Mesothelial cell of epicardium (in vitro differentiated cells): Measurements from ENCODE around the gene ACP3. TPM values are rescaled to one million over a fixed set of nuclear protein-coding genes. Genes with fewer than 3 reads are reported as not detected.
A peak's percentile ranks its signal among the peaks of the same experiment; 100 is the strongest.
"Not testable (repeated sequence)": the region's sequence is repeated elsewhere in the genome, so short reads cannot be mapped to it uniquely, and the experiment has no call there.

Experiments
- DNase-seq, 2 experiments: peaks; one replicate each; pipeline ENCODE4 v3.0.0; 2021; ENCODE audit warnings: low spot score in 2 of 2; ENCODE audit not compliant: unreplicated experiment in 2 of 2
- H3K27ac Mint-ChIP-seq: 2 replicates; pipeline ENCODE4 v1.8.0; 2021; ENCODE audit warnings: mixed read lengths
- H3K27me3 Mint-ChIP-seq: 2 replicates; pipeline ENCODE4 v1.8.0; 2021; ENCODE audit warnings: low read depth, mixed read lengths
- H3K36me3 Mint-ChIP-seq: 2 replicates; pipeline ENCODE4 v1.8.0; 2021; ENCODE audit warnings: mixed read lengths
- H3K4me1 Mint-ChIP-seq: 2 replicates; pipeline ENCODE4 v1.8.0; 2021; ENCODE audit warnings: mixed read lengths
- H3K4me3 Mint-ChIP-seq: 2 replicates; pipeline ENCODE4 v1.8.0; 2021; ENCODE audit warnings: mild to moderate bottlenecking, moderate library complexity, mixed read lengths
- H3K9me3 Mint-ChIP-seq: 2 replicates; pipeline ENCODE4 v1.8.0; 2021; ENCODE audit warnings: mixed read lengths
- total RNA-seq: library from RNA; stranded (reverse); gene quantifications from 3 replicates; pipeline ENCODE4 v1.2.1, GENCODE V29; 2021
- TF ChIP-seq, protein P1 (sequence below): fragments of 200-600 bp; sonication (generic); IDR thresholded peaks from one replicate; pipeline ENCODE4 v1.5.0; 2021; ENCODE audit warnings: antibody characterized with exemption; ENCODE audit not compliant: unreplicated experiment

Gene ACP3
- total RNA-seq, 1 donor from 2014 or later = 25.5 TPM

GRCh38 chr3:132368962-132369361 is 51.8 kb downstream of the ACP3 start:
- Mint-ChIP-seq H3K9me3 (no peaks in the 10 kb centered on the region), H3K36me3 (peaks cover 12% of the 10 kb centered on the region), H3K4me1 (no peaks in the 10 kb centered on the region), H3K27ac (no peak overlapping the region), H3K4me3 (no peak overlapping the region), H3K27me3 (no peaks in the 10 kb centered on the region)
- TF ChIP-seq, protein P1, sequence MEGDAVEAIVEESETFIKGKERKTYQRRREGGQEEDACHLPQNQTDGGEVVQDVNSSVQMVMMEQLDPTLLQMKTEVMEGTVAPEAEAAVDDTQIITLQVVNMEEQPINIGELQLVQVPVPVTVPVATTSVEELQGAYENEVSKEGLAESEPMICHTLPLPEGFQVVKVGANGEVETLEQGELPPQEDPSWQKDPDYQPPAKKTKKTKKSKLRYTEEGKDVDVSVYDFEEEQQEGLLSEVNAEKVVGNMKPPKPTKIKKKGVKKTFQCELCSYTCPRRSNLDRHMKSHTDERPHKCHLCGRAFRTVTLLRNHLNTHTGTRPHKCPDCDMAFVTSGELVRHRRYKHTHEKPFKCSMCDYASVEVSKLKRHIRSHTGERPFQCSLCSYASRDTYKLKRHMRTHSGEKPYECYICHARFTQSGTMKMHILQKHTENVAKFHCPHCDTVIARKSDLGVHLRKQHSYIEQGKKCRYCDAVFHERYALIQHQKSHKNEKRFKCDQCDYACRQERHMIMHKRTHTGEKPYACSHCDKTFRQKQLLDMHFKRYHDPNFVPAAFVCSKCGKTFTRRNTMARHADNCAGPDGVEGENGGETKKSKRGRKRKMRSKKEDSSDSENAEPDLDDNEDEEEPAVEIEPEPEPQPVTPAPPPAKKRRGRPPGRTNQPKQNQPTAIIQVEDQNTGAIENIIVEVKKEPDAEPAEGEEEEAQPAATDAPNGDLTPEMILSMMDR = no peak
- DNase-seq = no peak

DNA sequence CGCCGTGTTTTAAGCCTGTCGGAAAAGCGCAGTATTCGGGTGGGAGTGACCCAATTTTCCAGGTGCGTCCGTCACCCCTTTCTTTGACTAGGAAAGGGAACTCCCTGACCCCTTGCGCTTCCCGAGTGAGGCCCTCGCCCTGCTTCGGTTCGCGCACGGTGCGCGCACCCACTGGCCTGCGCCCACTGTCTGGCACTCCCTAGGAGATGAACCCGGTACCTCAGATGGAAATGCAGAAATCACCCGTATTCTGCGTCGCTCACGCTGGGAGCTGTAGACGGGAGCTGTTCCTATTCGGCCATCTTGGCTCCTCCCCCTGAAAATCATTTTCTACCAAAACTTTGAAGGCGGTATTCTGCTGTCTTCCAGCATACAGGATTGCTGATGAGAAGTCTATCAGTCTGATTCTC is 59.7 kb downstream of the ACP3 start:
- DNase-seq, H3K4me1 Mint-ChIP-seq, H3K9me3 Mint-ChIP-seq, H3K36me3 Mint-ChIP-seq, H3K27me3 Mint-ChIP-seq: not testable (repeated sequence)
- peak overlapping the region; percentile 84 for H3K4me3 Mint-ChIP-seq
- peak overlapping the region; percentile 67 for H3K27ac Mint-ChIP-seq

GRCh38 chr3:132378048-132378762 is 61.0 kb downstream of the ACP3 start:
- Mint-ChIP-seq H3K27ac (no peak overlapping the region), H3K9me3 (peaks cover 5% of the 10 kb centered on the region), H3K4me1 (peaks cover 3% of the 10 kb centered on the region), H3K36me3 (peaks cover 5% of the 10 kb centered on the region), H3K4me3 (no peak overlapping the region), H3K27me3 (no peaks in the 10 kb centered on the region)
- no peak for DNase-seq
- TF ChIP-seq, protein P1 = no peak

- Mint-ChIP-seq H3K36me3 (peaks cover 5% of the 10 kb centered on the region), H3K4me3 (no peak overlapping the region), H3K27ac (no peak overlapping the region), H3K4me1 (peaks cover 3% of the 10 kb centered on the region), H3K9me3 (peaks cover 5% of the 10 kb centered on the region), H3K27me3 (no peaks in the 10 kb centered on the region)
- no peak for DNase-seq
- TF ChIP-seq, protein P1 = no peak
These were observed 61.6 kb downstream of the ACP3 start for GRCh38 chr3:132378846-132379245.

DNA sequence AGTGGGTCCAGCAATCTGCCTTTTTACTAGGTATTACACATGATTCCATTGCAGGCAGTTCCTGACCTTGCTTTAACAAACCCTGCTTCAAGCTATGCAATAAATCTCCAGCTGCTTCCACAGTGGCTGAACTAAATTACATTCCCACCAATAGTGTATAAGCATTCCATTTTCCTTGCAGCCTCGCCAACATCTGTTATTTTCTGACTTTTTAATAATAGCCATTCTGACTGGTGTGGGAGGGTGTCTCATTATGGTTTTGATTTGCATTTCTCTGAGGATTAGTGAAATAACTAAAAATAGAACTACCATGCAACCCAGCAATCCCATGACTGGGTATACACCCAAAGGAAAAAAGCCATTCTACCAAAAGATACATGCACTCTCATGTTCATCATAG is 63.7 kb downstream of the ACP3 start:
- DNase-seq = no peak
- H3K27me3 Mint-ChIP-seq = no peaks in the 10 kb centered on the region
- peaks cover 3% of the 10 kb centered on the region for H3K4me1 Mint-ChIP-seq
- peaks cover 5% of the 10 kb centered on the region for H3K9me3 Mint-ChIP-seq
- no peak overlapping the region for H3K27ac Mint-ChIP-seq
- TF ChIP-seq, protein P1 = no peak
- H3K36me3 Mint-ChIP-seq = peaks cover 5% of the 10 kb centered on the region
- no peak overlapping the region for H3K4me3 Mint-ChIP-seq

GRCh38 chr3:132381348-132381944 is 64.2 kb downstream of the ACP3 start:
- TF ChIP-seq, protein P1 = no peak
- peaks cover 5% of the 10 kb centered on the region for H3K9me3 Mint-ChIP-seq
- peaks cover 3% of the 10 kb centered on the region for H3K27me3 Mint-ChIP-seq
- no peak for DNase-seq
- no peak overlapping the region for H3K27ac Mint-ChIP-seq
- no peak overlapping the region for H3K4me3 Mint-ChIP-seq
- peaks cover 3% of the 10 kb centered on the region for H3K4me1 Mint-ChIP-seq
- peaks cover 5% of the 10 kb centered on the region for H3K36me3 Mint-ChIP-seq
